GM21526 (cell line): ENCODE measurements around the gene SNCB.

Experiments used
- ATAC-seq: cut with Tn5 transposase; IDR thresholded peaks from one replicate; pipeline ENCODE4 v1.9.1; 2021; ENCODE audit warnings: moderate library complexity; ENCODE audit not compliant: unreplicated experiment, low FRiP score

The SNCB gene

GRCh38 chr5:176661676-176662075, 31.3 kb upstream of the SNCB start:
- ATAC-seq, result no peak

GRCh38 chr5:176660860-176661641, 30.7 kb upstream of the SNCB start:
- peak; percentile 62 for ATAC-seq

- ATAC-seq, result no peak
Observed at GRCh38 chr5:176660530-176660859, 30.2 kb upstream of the SNCB start.

GRCh38 chr5:176659860-176660461, 29.6 kb upstream of the SNCB start:
- no peak for ATAC-seq

GRCh38 chr5:176659512-176659839, 29.1 kb upstream of the SNCB start:
- no peak for ATAC-seq

GRCh38 chr5:176658817-176659511, 28.6 kb upstream of the SNCB start:
- no peak for ATAC-seq

GRCh38 chr5:176658007-176658599, 27.8 kb upstream of the SNCB start:
- ATAC-seq, result no peak

- ATAC-seq, result no peak
Observed at GRCh38 chr5:176656467-176656990, 26.2 kb upstream of the SNCB start.

- no peak for ATAC-seq
Observed at GRCh38 chr5:176654856-176655255, 24.5 kb upstream of the SNCB start.

GRCh38 chr5:176653401-176654385, 23.4 kb upstream of the SNCB start:
- ATAC-seq, result no peak

- no peak for ATAC-seq
Observed at GRCh38 chr5:176652136-176652535, 21.8 kb upstream of the SNCB start.

GRCh38 chr5:176651472-176651980, 21.2 kb upstream of the SNCB start:
- ATAC-seq, result no peak

- no peak for ATAC-seq
Observed at GRCh38 chr5:176650354-176650884, 20.1 kb upstream of the SNCB start.

GRCh38 chr5:176648474-176649194, 18.3 kb upstream of the SNCB start:
- ATAC-seq, result no peak

GRCh38 chr5:176647843-176648473, 17.6 kb upstream of the SNCB start:
- no peak for ATAC-seq

GRCh38 chr5:176647030-176647842, 16.9 kb upstream of the SNCB start, which contains the start of gene TSPAN17:
TSS of gene TSPAN17 (plus strand) at chr5:176647484. CDS start at chr5:176647616, 132 bp downstream.
- ATAC-seq, result peak; percentile 88

- ATAC-seq, result peak; percentile 6
Observed at GRCh38 chr5:176646707-176647029, 16.3 kb upstream of the SNCB start.
